ENCODE results near the gene REXO5.

GRCh38 chr16:20801278-20801677 is 5.0 kb upstream of the REXO5 start:
- no peak for TF ChIP-seq CTCF (IDR thresholded peaks at IDR 0.05)
- TF ChIP-seq POLR2A (IDR thresholded peaks at IDR 0.05), result no peak
- no peak for TF ChIP-seq EP300 (IDR thresholded peaks at IDR 0.05)
